CD4-positive, alpha-beta T cell treated with Interleukin-12 subunit alpha and Interleukin-12 subunit beta, for 1 hour (primary cell): ENCODE measurements around the gene SIK1.
"Not testable (repeated sequence)": the region's sequence is repeated elsewhere in the genome, so short reads cannot be mapped to it uniquely, and the experiment has no call there.

ENCODE experiments used
- DNase-seq: peaks from one replicate; pipeline ENCODE4 v3.0.0-alpha.2; 2020

SIK1 gene

GRCh38 chr21:43426404-43427241 lies at the start of gene SIK1:
SIK1 (minus strand) TSS chr21:43427131; CDS start chr21:43426178, 953 bp downstream.
- not testable (repeated sequence) for DNase-seq

- DNase-seq: not testable (repeated sequence)
These were observed 44.8 kb upstream of the SIK1 start for GRCh38 chr21:43471597-43472242.

GRCh38 chr21:43469719-43470458 lies 43.0 kb upstream of the SIK1 start:
- not testable (repeated sequence) for DNase-seq

- DNase-seq: peak; percentile 2
These were observed 40.9 kb upstream of the SIK1 start for GRCh38 chr21:43467785-43468184.

GRCh38 chr21:43465159-43465558 lies 38.2 kb upstream of the SIK1 start:
- not testable (repeated sequence) for DNase-seq

DNA sequence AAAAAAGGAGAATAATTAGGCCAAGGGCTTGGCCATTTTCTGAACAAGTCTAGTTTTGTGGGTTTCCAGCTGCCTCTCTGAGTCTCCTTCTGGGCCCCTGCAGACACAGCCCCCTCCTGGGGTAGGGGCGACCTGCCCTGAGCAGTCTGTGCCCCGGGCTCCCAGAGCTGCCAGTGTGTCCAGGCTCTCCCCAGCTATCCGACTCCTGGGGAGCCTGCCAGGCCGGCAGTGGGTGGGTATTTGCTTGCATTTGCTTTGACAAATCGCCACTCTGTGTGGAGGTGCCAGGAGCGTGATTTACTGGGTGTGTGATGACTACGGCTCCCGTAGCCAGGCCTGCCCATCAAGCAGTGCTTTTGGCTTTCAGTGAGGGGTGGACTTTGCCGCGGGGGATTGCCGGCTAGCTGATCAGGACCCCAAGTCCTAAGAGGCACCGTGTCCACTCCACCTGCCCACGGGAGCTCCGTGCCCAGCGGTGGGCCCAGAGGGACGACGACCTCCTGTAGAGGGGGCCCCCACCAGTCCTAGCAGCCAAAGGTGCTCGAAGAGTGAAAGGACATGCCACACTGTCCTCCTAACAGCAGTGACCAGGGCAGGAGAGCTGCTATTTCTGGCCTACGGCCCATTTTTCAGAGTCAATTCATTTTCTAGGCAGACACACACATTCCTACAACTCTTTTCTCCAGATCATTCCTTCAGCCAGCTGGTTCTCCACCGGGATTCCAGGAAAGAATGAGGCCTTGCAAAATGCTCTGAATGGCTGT lies 36.7 kb upstream of the SIK1 start:
- DNase-seq: not testable (repeated sequence)

DNA sequence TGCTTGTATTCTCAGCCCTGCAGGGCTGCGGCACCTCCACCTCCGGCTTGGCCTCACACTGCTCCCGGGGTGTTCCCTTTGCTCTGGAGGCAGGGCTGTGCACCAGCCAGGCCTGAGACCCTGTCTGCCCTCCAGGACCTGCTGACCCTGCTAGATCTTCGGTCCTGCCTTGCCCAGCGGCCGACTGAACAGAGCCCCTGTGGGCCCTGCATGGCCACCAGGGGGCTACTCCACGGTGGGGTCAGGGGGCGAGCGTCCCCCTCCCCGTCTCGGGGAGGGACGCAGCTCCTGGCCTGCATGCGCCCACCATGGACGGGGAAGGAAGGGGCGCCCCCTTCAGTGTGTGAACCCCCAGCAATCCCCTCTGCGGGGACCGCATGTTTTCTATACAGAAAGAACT lies 36.0 kb upstream of the SIK1 start:
- DNase-seq: not testable (repeated sequence)

DNA sequence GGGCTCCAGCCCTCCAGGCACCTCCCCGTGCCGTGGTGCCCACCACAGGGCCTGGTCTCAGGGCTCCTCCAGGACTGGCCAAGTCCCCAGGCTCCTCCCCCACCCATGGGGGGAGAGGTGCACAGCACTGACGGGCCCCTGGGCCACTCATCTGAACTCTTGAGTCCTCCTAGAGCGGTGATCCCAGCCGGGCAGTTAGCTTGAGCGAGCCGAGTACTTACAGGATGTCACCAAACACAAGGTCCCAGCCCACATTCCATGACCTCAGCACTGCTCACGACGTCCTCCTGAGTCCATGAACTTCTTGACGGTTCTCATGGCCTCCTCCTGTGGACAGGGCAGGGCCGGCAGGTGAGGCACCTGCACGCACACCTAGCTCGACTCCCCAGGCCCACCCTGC lies 33.5 kb upstream of the SIK1 start:
- DNase-seq: not testable (repeated sequence)

GRCh38 chr21:43458995-43459394 lies 32.1 kb upstream of the SIK1 start:
- not testable (repeated sequence) for DNase-seq

- DNase-seq: not testable (repeated sequence)
These were observed 29.8 kb upstream of the SIK1 start for GRCh38 chr21:43456616-43457314.

GRCh38 chr21:43455717-43456116 lies 28.8 kb upstream of the SIK1 start:
- not testable (repeated sequence) for DNase-seq

GRCh38 chr21:43454176-43454575 lies 27.2 kb upstream of the SIK1 start:
- not testable (repeated sequence) for DNase-seq

DNA sequence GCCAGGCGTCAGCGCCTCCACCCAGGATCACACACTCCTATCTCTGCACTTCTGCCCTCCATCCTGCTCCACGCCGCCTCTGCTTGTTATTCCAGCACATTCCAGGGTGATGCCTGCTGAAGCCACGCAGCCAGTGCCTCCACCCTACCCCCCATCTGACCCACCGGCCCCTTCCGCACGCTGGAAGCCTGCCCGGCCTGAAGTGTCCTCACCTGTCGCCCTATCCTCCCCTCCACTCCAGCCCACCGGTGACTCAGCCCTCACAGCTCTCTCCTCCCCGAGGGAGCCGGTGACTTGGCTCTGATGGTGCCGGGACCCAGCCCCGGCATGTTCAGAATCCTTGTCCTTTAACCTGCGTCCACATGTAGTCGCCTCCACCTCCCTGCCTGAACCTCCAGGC lies 24.9 kb upstream of the SIK1 start:
- DNase-seq: not testable (repeated sequence)

DNA sequence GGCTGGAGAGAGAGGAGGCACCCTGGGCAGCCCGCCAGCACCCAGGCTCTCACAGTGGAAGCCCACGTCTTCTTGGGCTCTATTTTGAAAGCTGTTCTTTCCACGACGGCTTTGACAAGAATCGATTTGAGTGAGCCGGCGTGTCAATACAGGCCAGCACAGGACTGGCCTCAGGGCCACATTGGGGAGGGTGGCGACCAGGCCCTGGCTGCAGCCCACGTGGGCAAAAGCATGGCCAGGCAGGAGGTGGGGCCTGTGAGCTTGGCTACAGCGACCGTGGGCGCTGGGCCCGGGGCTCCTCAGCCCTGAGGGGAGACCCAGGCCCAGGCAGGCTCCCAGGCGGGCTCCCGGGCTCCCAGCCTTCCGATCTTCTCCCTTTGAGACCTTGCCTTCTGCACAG lies 23.4 kb upstream of the SIK1 start:
- not testable (repeated sequence) for DNase-seq

DNA sequence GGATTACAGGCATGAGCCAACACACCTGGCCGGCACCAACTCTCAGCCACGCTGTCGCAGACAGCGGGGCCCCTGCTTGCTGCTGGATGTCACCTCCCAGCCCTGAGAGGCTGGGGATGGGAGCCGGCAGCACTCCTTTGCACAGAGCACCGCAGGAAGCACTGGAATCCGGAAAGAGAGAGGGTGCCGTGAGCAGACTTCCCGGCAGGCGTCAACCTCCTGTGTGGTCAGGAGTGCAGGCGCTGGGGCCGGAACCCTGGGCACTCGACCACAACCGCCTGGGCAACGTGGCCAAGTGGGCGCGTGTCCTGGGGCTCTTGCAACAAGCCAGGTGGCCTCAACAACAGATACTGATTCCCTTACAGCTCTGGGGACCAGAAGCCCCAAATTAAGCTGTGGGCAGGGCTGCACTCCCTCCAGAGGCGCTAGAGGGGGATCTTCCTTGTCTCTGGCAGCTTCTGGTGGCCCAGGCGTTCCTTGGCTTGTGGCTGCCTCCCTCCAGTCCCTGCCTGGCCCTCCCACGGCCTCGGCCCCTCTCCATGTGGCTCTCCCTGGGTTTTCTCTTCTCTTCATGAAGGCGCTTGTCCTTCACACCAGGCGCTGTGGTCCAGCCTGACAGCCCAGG lies 20.5 kb upstream of the SIK1 start:
- not testable (repeated sequence) for DNase-seq

DNA sequence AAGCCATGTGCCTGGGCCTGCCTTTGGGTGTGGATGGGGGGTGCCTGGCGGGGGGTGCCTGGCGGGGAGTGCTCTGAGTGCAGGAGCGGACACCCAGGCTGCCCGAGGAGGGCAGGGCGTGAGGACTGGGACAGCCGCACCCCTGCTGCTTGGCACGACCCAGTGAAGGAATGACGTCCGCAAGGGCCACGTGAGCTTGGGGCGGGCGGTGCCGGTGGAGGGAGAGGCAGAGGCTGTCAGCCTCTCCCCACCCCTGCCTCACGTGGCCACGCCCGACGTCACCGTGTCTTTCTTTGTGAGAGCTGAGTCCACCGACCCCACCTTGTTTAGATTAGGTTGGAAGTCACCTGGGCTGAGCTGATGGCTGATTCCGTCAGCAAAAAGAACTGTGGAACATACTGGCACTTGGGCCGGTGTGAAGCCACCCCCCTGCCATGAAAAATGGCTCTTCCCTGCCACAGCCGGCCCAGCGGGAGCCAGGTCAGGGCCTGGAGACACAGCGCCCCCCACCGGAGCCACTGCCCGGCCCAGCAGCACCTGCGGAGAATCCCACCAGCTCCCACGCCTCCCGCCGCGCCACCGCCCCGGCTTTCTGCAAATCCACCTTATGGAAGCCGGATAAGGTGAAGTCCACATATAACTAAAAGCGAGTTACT lies 19.5 kb upstream of the SIK1 start:
- not testable (repeated sequence) for DNase-seq

GRCh38 chr21:43444524-43444923 lies 17.6 kb upstream of the SIK1 start:
- not testable (repeated sequence) for DNase-seq

- DNase-seq: not testable (repeated sequence)
These were observed 15.6 kb upstream of the SIK1 start for GRCh38 chr21:43442571-43442970.

DNA sequence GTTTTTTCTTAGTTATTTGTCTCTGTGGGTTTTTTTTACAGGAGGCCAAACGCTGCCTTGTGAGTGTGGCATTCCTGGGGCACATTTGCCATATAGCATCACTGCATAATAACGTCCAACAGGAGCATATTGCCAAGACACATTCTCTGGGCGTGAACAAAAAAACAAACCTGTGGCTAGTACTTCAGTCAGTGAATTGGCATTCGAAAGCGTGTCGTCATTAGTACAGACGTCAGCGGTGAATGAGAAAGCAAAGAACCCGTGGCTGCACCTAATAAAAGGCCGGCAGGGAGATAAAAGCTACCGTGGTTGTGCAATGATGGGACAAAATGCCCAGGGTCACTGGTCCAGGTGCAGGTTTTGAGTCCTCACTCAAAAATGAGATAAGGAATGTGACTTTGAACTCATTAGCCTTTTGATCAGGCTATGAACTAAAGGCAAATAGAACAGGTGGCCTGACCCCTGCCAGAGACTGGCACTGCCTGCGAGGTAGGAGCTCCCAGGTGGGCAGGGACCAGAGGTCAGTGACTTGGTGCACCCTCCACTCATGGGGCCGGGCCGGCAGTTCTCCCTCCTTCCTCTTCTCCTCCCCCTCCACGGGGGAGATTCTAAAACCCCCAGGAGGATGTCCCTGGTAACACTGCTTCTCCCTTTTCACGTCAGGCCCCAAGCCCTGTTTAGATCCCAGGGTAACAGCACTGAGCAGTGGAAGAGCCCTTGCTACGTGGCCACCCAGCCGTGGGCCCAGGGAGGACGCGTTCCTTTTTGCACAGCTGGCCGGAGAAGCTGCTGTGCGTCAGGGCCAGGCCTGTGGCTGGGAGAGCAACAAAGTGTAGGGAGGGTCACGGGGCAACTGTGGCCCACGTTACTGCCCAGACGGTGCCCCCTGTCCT lies 14.2 kb upstream of the SIK1 start:
- DNase-seq: not testable (repeated sequence)
